ENCODE results near the gene HNF1B. TPM values are rescaled to one million over a fixed set of nuclear protein-coding genes. Genes with fewer than 3 reads are reported as not detected.

Gene HNF1B
- total RNA-seq, 6 donors from 2014 or later = 14.4 to 31.4 (median 16.0) TPM

DNA sequence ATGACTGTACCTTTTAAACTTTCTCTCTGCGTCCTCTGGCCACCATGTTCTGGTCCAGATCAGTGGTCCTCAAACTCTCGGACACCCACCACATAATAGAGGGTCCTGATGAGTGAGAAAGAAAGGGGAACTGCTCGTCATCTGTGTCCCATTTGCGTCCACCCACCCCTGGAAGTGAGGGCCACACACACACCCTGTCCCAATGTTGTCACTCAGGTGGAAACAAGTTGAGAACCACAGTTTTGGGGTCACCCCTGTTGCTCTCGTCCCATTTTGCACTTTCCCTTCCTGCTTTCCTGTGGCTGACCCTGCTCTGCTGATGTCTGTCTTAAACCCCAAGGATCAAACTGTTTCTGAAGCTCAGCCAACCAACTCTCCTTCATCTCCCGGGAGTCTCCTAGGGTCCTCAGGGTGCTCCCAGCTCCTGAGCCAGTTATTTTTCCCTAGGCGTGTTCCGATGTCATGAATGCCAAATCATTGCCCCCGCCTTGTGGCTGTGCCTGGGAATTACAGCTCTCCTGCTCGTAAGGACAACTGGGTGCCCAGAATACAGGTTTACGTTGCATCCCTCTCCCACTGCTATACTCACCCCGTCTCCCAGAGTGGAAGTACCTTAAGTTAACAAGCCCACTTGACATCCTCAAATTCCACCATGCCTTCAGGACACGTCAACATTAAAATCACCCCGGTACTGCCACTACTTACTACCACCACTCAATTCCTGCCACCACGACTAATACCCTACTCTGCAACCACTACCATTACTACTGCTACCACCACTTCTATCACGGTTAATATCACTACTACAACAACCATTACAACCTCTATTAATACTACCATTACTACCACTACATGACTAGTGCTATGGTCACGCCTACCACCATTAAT, 26.0 kb upstream of the HNF1B start:
- H3K27ac ChIP-seq = no peak overlapping the region
- 47 to 49% methylated on average over 17 of the region's 17 CpGs for WGBS, 2 donors

DNA sequence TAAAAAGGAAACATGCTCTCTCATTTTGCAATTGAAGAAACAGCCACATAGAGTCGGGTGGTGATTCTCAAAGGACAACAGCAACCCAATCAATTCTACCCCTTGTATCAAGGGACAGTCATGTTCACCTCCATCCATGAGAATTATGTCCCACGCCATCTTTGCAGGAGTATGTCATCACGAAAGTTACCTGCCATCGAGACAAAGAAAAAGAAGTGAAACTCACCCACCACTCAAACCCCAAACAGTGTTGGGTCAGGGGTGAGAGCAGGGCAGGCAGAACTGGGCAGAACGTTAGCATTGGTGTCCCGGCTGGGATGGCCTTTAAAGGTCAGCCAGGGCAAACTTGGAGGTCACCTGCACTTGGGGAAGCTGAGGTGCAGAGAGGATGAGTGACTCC, 24.2 kb upstream of the HNF1B start:
- ATAC-seq (ENCODE audit: low FRiP score in 2 of 2) (no peak), DNase-seq (no peak)
- H3K36me3 ChIP-seq = no peaks in the 10 kb centered on the region
- H3K27ac ChIP-seq = no peak overlapping the region
- no peaks in the 10 kb centered on the region for H3K27me3 ChIP-seq
- no peaks in the 10 kb centered on the region for H3K4me1 ChIP-seq
- H3K9me3 ChIP-seq = no peaks in the 10 kb centered on the region
- WGBS, 2 donors = 80 to 86% methylated on average over 6 of the region's 6 CpGs
- no peak for TF ChIP-seq POLR2A (IDR thresholded peaks at IDR 0.05)
- TF ChIP-seq POLR2AphosphoS5 (IDR thresholded peaks at IDR 0.05) = no peak
- TF ChIP-seq, protein P1, sequence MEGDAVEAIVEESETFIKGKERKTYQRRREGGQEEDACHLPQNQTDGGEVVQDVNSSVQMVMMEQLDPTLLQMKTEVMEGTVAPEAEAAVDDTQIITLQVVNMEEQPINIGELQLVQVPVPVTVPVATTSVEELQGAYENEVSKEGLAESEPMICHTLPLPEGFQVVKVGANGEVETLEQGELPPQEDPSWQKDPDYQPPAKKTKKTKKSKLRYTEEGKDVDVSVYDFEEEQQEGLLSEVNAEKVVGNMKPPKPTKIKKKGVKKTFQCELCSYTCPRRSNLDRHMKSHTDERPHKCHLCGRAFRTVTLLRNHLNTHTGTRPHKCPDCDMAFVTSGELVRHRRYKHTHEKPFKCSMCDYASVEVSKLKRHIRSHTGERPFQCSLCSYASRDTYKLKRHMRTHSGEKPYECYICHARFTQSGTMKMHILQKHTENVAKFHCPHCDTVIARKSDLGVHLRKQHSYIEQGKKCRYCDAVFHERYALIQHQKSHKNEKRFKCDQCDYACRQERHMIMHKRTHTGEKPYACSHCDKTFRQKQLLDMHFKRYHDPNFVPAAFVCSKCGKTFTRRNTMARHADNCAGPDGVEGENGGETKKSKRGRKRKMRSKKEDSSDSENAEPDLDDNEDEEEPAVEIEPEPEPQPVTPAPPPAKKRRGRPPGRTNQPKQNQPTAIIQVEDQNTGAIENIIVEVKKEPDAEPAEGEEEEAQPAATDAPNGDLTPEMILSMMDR (IDR thresholded peaks at IDR 0.05) = no peak
- TF ChIP-seq EP300 (IDR thresholded peaks at IDR 0.05) = no peak
- no peak overlapping the region for H3K4me3 ChIP-seq

More for the DNA sequence above, 26.0 kb upstream of the HNF1B start:
- Histone ChIP-seq H3K27me3 (no peaks in the 10 kb centered on the region), H3K9me3 (no peaks in the 10 kb centered on the region), H3K4me3 (no peak overlapping the region), H3K36me3 (no peaks in the 10 kb centered on the region), H3K4me1 (no peaks in the 10 kb centered on the region)
- DNase-seq (peak in 1 of 2 donors; percentile 65), ATAC-seq (ENCODE audit: low FRiP score in 2 of 2) (peak in 1 of 2 donors; percentile 48)
- no peak for TF ChIP-seq POLR2A (IDR thresholded peaks at IDR 0.05)
- TF ChIP-seq, protein P1 (IDR thresholded peaks at IDR 0.05) = peak; percentile 57 to 79 (median 63)

DNA sequence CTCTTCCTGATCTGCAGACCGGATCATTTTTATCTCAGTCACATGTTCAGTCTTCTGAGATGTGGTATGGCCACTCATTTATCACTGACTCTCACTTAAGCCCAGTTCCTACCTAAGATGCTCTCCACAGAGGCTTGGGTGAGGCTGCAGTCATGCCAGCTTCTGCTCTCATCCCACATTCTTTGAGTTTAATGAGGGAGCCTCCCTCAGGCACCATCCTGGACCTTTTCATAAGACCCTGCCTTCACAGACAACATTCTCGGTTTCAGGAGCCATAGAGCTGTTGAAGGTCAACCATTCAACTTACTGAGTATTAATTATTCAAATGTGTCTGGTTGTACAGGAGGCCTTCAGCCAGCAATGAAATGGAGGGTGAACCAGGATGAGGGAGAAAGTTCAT, 23.6 kb upstream of the HNF1B start:
- TF ChIP-seq POLR2AphosphoS5 (IDR thresholded peaks at IDR 0.05) (no peak), POLR2A (IDR thresholded peaks at IDR 0.05) (no peak), EP300 (IDR thresholded peaks at IDR 0.05) (no peak)
- TF ChIP-seq, protein P1 (IDR thresholded peaks at IDR 0.05) = no peak
- no peaks in the 10 kb centered on the region for H3K36me3 ChIP-seq
- 93 to 100% methylated on average over 2 of the region's 2 CpGs for WGBS, 2 donors
- no peak overlapping the region for H3K4me3 ChIP-seq
- H3K27ac ChIP-seq = no peak overlapping the region
- H3K9me3 ChIP-seq = no peaks in the 10 kb centered on the region
- H3K4me1 ChIP-seq = no peaks in the 10 kb centered on the region
- DNase-seq = no peak
- no peak for ATAC-seq (ENCODE audit: low FRiP score in 2 of 2)
- no peaks in the 10 kb centered on the region for H3K27me3 ChIP-seq

DNA sequence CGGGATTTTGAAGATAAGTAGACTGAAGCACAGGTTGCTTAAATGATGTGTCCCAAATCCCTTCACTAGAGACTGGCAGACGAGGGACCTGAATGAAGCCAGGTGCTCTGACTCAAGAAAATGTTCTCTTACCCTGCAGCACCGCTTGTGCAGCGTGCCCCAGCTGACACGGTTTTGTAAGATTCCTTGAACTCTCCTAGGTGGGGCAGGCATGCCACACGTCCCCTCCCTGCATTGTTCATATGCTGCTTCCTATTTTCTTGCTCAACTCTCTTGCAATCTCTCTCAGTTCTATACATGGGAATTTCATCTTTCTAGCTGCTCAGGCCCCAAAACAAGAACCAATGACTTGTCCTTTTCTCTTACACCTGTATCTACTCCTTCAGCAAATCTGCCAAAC, 22.1 kb upstream of the HNF1B start:
- Histone ChIP-seq H3K36me3 (no peaks in the 10 kb centered on the region), H3K4me1 (no peaks in the 10 kb centered on the region), H3K9me3 (no peaks in the 10 kb centered on the region), H3K4me3 (no peak overlapping the region), H3K27me3 (no peaks in the 10 kb centered on the region), H3K27ac (no peak overlapping the region)
- ATAC-seq (ENCODE audit: low FRiP score in 2 of 2) = peak in 1 of 2 donors; percentile 20
- DNase-seq = peak in 1 of 2 donors; percentile 27
- TF ChIP-seq, protein P1 (IDR thresholded peaks at IDR 0.05) = no peak
- TF ChIP-seq EP300 (IDR thresholded peaks at IDR 0.05) = no peak
- no peak for TF ChIP-seq POLR2AphosphoS5 (IDR thresholded peaks at IDR 0.05)
- TF ChIP-seq POLR2A (IDR thresholded peaks at IDR 0.05) = no peak
- 42 to 64% methylated on average over 6 of the region's 6 CpGs for WGBS, 2 donors

DNA sequence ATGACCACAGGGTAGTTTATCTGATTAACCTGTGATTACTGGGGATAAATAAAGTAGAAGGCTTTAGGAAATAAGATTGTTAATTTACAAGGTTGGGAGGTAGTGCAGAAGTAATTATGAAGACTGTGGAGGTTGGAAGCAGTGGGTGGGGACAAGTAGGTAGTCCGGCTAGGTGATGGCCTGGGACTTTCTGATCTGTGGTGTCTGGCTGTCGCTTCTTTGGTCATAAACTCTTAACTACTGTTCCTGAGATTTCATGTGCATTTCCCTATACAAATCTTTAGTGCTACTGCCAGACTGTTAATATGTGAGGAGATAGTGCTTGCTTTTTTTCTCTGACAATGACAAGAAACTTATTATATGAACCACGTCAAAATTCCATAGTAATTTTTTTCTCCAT, 19.5 kb upstream of the HNF1B start:
- Histone ChIP-seq H3K27ac (no peak overlapping the region), H3K27me3 (no peaks in the 10 kb centered on the region), H3K4me3 (no peak overlapping the region), H3K36me3 (no peaks in the 10 kb centered on the region), H3K4me1 (no peaks in the 10 kb centered on the region), H3K9me3 (no peaks in the 10 kb centered on the region)
- DNase-seq = no peak
- ATAC-seq (ENCODE audit: low FRiP score in 2 of 2) = no peak
- TF ChIP-seq, protein P1 (IDR thresholded peaks at IDR 0.05) = no peak
- TF ChIP-seq POLR2AphosphoS5 (IDR thresholded peaks at IDR 0.05) (no peak), EP300 (IDR thresholded peaks at IDR 0.05) (no peak), POLR2A (IDR thresholded peaks at IDR 0.05) (no peak)
- 69 to 72% methylated on average over 3 of the region's 3 CpGs for WGBS, 2 donors
